Spleen (tissue), 11 donors: ENCODE results near the gene RAP1GAP. TPM values are rescaled to one million over a fixed set of nuclear protein-coding genes. Genes with fewer than 3 reads are reported as not detected.
A peak's percentile ranks its signal among the peaks of the same experiment; 100 is the strongest.

Source experiments
- DNase-seq: peaks from one replicate; pipeline ENCODE4 v3.0.0-alpha.2; 2020
- H3K27ac ChIP-seq, 8 donors: fragments of 200-600 bp; sonication (generic) in 7 of 8; 1 replicate in 4 of 8; 2 replicates in 4 of 8; pipeline versions ENCODE4 v1.5.0 to v1.8.0; 2016 to 2021; ENCODE audit warnings: inconsistent platforms in 4 of 8, mild to moderate bottlenecking in 4 of 8, moderate library complexity in 1 of 8
- H3K27me3 ChIP-seq, 7 donors: fragments of 200-600 bp; sonication (generic) in 6 of 7; replicated peaks in 1 of 7; 1 replicate in 4 of 7; 2 replicates in 3 of 7; pipeline versions ENCODE4 v1.5.0 to v1.8.0; 2016 to 2021; ENCODE audit warnings: inconsistent platforms in 3 of 7, mild to moderate bottlenecking in 1 of 7
- H3K36me3 ChIP-seq, 6 donors: fragments of 200-600 bp; sonication (generic) in 5 of 6; 1 replicate in 4 of 6; 2 replicates in 2 of 6; pipeline versions ENCODE4 v1.5.0 to v1.8.0; 2016 to 2021; ENCODE audit warnings: inconsistent platforms in 2 of 6
- H3K4me1 ChIP-seq, 6 donors: fragments of 200-600 bp; sonication (generic) in 5 of 6; 1 replicate in 3 of 6; 2 replicates in 3 of 6; pipeline versions ENCODE4 v1.5.0 to v1.8.0; 2016 to 2021; ENCODE audit warnings: inconsistent platforms in 3 of 6
- H3K4me3 ChIP-seq, 8 donors: fragments of 200-600 bp; sonication (generic) in 7 of 8; 1 replicate in 4 of 8; 2 replicates in 4 of 8; pipeline versions ENCODE4 v1.5.0 to v1.8.0; 2016 to 2021; ENCODE audit warnings: inconsistent platforms in 4 of 8, mild to moderate bottlenecking in 4 of 8, moderate library complexity in 2 of 8
- H3K9me3 ChIP-seq, 8 donors: fragments of 200-600 bp; sonication (generic) in 7 of 8; 1 replicate in 4 of 8; 2 replicates in 4 of 8; pipeline versions ENCODE4 v1.5.0 to v1.8.0; 2016 to 2021; ENCODE audit warnings: inconsistent platforms in 4 of 8
- POLR2A ChIP-seq, 3 donors: fragments of 450-650 bp; IDR thresholded peaks; one replicate each; pipeline ENCODE4 v1.5.1; 2017; ENCODE audit warnings: antibody characterized with exemption in 3 of 3, mild to moderate bottlenecking in 1 of 3
- POLR2AphosphoS5 ChIP-seq, 3 donors: sonication (generic); formaldehyde crosslinking; IDR thresholded peaks; one replicate each; pipeline ENCODE4 v1.5.1; 2017; ENCODE audit warnings: antibody characterized with exemption in 3 of 3
- WGBS, 5 donors: extraction: QIAGEN DNeasy Blood & Tissue Kit in 3 of 5; methylation state at CpG; one replicate each; pipeline versions ENCODE4 v1.1.5 to v1.1.7; 2013 to 2018; 5-methylcytosine and 5-hydroxymethylcytosine counted together
- intact Hi-C: fragments of 100-400 bp; cut with DNase I; formaldehyde crosslinking; loops from one replicate; pipeline ENCODE4 v1.15.0; 2023; ENCODE audit warnings: low total_unique reads
- polyA plus RNA-seq, 3 donors: library from polyadenylated mRNA; stranded (reverse); fragments of 200-250 nt; gene quantifications; one replicate each; pipeline ENCODE4 v1.2.1, GENCODE V29; 2013
- total RNA-seq, 7 donors: library from RNA; depleted of rRNA in 3 of 7; stranded (reverse); fragments of >200 nt in 3 of 7; fragmentation: NEBNext Ultra II Directional in 4 of 7; extraction: Animal tissue kit (Norgen Biotek cat#: 25700) in 4 of 7; gene quantifications; one replicate each; pipeline versions ENCODE4 v1.1.0 to v1.2.1, GENCODE V29; 2016 to 2021
- TF ChIP-seq, protein P1 (sequence below), 11 experiments: fragments of 200-600 bp in 7 of 11; fragments of 450-650 bp in 4 of 11; sonication (generic) in 4 of 11; IDR thresholded peaks in 8 of 11; conservative IDR thresholded peaks in 3 of 11; 1 replicate in 7 of 11; 2 replicates in 4 of 11; pipeline versions ENCODE4 v1.4.0 to v1.8.0; 2016 to 2021; ENCODE audit warnings: antibody characterized with exemption in 11 of 11, inconsistent platforms in 4 of 11, mild to moderate bottlenecking in 1 of 11
- donor health status: healthy with polysubstance abuse.
- donor health status: DM: no; HTN: no; CAD: no; lungs with moderate emphysema.
- donor health status: DM: no; HTN: no; CAD: no.
- donor health status: Bipolar disorder and iron deficiency.
- donor health status: healthy.
- donor health status: DM: no; HTN: no; CAD: no.
- donor health status: DM: yes; HTN: yes; CAD: no.

Gene RAP1GAP
- total and polyA plus RNA-seq, 10 donors: 0.30 to 12.1 (median 0.86) TPM

GRCh38 chr1:21559788-21560567 is 109.2 kb downstream of the RAP1GAP start:
- no peak for DNase-seq
- Histone ChIP-seq H3K4me1 (no peaks in the 10 kb centered on the region), H3K27ac (no peak overlapping the region), H3K36me3 (peaks cover 0 to 71% (median 0%) of the 10 kb centered on the region in 6 donors), H3K9me3 (no peaks in the 10 kb centered on the region), H3K4me3 (no peak overlapping the region), H3K27me3 (peaks cover 0 to 35% (median 0%) of the 10 kb centered on the region in 7 donors)
- intact Hi-C loops: no loop called here
- WGBS, 5 donors: 75 to 95% (median 91%) methylated on average over 5 of the region's 5 CpGs
- TF ChIP-seq POLR2A (IDR thresholded peaks at IDR 0.05) (no peak), POLR2AphosphoS5 (IDR thresholded peaks at IDR 0.05) (no peak)
- TF ChIP-seq, protein P1, sequence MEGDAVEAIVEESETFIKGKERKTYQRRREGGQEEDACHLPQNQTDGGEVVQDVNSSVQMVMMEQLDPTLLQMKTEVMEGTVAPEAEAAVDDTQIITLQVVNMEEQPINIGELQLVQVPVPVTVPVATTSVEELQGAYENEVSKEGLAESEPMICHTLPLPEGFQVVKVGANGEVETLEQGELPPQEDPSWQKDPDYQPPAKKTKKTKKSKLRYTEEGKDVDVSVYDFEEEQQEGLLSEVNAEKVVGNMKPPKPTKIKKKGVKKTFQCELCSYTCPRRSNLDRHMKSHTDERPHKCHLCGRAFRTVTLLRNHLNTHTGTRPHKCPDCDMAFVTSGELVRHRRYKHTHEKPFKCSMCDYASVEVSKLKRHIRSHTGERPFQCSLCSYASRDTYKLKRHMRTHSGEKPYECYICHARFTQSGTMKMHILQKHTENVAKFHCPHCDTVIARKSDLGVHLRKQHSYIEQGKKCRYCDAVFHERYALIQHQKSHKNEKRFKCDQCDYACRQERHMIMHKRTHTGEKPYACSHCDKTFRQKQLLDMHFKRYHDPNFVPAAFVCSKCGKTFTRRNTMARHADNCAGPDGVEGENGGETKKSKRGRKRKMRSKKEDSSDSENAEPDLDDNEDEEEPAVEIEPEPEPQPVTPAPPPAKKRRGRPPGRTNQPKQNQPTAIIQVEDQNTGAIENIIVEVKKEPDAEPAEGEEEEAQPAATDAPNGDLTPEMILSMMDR (IDR thresholded peaks at IDR 0.05 in 8 of 11, conservative IDR thresholded peaks at IDR 0.05 in 3 of 11): no peak

DNA sequence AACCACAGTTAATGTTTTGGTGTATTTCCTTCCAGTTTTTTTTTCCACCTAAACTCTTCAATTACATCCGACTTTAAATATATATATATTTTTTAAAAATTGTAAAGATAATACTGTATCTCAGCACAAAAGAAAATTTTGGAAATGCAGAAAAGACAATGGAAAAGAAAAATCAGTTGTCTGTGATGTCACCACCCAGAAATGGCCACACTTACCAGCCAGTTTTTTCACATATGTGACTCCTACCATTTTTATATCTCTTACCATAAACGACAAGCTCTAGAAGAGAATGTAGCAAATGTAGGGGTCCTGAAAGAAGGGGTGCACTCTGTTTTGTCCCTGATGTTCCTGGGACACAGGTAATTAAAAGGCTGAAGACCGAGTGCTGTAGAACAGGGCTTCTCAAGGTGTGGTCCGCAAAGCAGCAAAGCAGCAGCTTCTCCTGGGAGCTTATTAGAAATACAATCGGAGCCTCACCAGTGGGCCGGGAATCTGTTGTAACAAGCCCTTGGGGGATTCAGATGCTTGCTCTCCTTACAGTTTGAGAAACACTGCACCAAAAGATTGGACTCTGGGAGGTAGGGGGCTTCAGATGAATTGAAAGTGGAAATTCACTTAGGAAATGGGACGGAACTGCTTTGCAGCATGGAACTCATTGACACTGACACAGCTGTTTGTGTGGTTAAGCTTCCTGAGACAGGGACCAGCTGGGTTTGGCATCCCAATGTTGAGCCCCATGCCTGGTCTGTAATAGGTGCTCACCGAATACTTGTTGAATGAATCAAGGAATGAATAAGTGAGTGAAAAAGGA is 115.8 kb downstream of the RAP1GAP start:
- Histone ChIP-seq H3K9me3 (no peaks in the 10 kb centered on the region), H3K27ac (peak overlapping the region in 7 of 8 donors; percentile 51 to 90 (median 76)), H3K4me3 (peak overlapping the region in 1 of 8 donors; percentile 26), H3K4me1 (peaks cover 0 to 30% (median 0%) of the 10 kb centered on the region in 6 donors), H3K27me3 (peaks cover 0 to 44% (median 0%) of the 10 kb centered on the region in 7 donors), H3K36me3 (peaks cover 0 to 27% (median 0%) of the 10 kb centered on the region in 6 donors)
- intact Hi-C loops: no loop called here
- DNase-seq: no peak
- 34 to 51% (median 36%) methylated on average over 8 of the region's 8 CpGs for WGBS, 5 donors
- TF ChIP-seq, protein P1 (IDR thresholded peaks at IDR 0.05 in 8 of 11, conservative IDR thresholded peaks at IDR 0.05 in 3 of 11): no peak
- no peak for TF ChIP-seq POLR2A (IDR thresholded peaks at IDR 0.05)
- no peak for TF ChIP-seq POLR2AphosphoS5 (IDR thresholded peaks at IDR 0.05)

DNA sequence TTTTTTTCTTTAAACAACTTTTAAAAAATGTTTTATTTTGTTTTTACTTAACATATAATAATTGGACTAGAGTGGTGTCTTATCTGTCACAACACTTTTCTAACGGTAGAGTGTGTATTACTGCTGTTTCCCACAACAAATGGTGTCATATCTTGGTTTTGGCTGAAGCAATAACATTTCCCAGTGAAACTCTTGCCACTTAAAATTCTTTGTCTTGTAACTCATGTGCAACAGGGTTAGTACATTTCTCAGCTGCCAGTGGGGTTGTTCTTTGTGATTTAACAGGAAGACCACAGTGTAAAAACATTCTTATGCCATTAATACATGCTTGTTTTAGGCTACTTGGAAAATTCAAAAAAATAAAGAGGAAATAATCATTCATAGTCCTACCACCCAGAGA is 116.4 kb downstream of the RAP1GAP start:
- TF ChIP-seq POLR2A (IDR thresholded peaks at IDR 0.05) (no peak), POLR2AphosphoS5 (IDR thresholded peaks at IDR 0.05) (peak in 1 of 3 donors; percentile 21)
- TF ChIP-seq, protein P1 (IDR thresholded peaks at IDR 0.05 in 8 of 11, conservative IDR thresholded peaks at IDR 0.05 in 3 of 11): no peak
- Histone ChIP-seq H3K36me3 (peaks cover 0 to 23% (median 0%) of the 10 kb centered on the region in 6 donors), H3K4me1 (peaks cover 0 to 36% (median 2%) of the 10 kb centered on the region in 6 donors), H3K27me3 (peaks cover 0 to 39% (median 0%) of the 10 kb centered on the region in 7 donors), H3K4me3 (no peak overlapping the region), H3K27ac (peak overlapping the region in 7 of 8 donors; percentile 57 to 90 (median 76)), H3K9me3 (no peaks in the 10 kb centered on the region)
- DNase-seq: no peak
- intact Hi-C loops: no loop called here
- WGBS, 5 donors: 7 to 19% (median 15%) methylated on average over 1 of the region's 1 CpG
